ENCODE data around the gene GALNT3. TPM values are rescaled to one million over a fixed set of nuclear protein-coding genes. Genes with fewer than 3 reads are reported as not detected.

GALNT3 gene
- total RNA-seq, 4 donors from 2014 or later = 17.2 to 230 (median 52.7) TPM

DNA sequence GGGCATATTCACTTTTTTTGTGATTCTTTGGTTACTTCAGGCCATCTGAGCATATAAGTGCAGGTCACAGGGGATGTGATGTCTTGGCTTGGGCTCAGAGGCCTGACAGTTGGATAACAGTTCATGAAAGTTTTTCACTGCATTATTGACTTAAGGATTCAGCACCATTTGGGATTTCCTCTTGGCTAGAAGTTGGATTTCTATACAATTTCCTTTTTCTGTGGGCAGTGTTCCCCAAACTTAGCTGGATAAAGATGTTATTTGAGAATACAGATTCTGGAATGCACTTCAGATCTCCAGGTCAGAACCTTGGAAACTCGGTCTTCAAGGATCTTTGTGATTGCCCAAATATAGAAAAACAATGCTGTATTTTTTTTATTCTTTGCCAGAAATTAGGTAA is 78.0 kb downstream of the GALNT3 start:
- no peak for DNase-seq
- Histone ChIP-seq H3K4me1 (no peaks in the 10 kb centered on the region), H3K27me3 (no peaks in the 10 kb centered on the region), H3K9me3 (no peaks in the 10 kb centered on the region), H3K4me3 (no peak overlapping the region), H3K27ac (no peak overlapping the region), H3K36me3 (no peaks in the 10 kb centered on the region)
- in situ Hi-C loops (cut with MboI; ENCODE audit: low pct_ligation_motif_present in 1 of 4, low pct_unique_long_range_greater_than_20kb in 1 of 4, low sequenced_read_pairs in 3 of 4) = no loop called here
- WGBS, 2 donors (ENCODE audit: low coverage in 1 of 2) = 77 to 80% methylated on average over 1 of the region's 1 CpG
- intact Hi-C loops (cut with DNase I; ENCODE audit: low total_unique reads) = no loop called here
- TF ChIP-seq POLR2A (IDR thresholded peaks at IDR 0.05) (no peak), POLR2AphosphoS5 (IDR thresholded peaks at IDR 0.05) (no peak), EP300 (IDR thresholded peaks at IDR 0.05; ENCODE audit: low read depth) (no peak)
- TF ChIP-seq, protein P1, sequence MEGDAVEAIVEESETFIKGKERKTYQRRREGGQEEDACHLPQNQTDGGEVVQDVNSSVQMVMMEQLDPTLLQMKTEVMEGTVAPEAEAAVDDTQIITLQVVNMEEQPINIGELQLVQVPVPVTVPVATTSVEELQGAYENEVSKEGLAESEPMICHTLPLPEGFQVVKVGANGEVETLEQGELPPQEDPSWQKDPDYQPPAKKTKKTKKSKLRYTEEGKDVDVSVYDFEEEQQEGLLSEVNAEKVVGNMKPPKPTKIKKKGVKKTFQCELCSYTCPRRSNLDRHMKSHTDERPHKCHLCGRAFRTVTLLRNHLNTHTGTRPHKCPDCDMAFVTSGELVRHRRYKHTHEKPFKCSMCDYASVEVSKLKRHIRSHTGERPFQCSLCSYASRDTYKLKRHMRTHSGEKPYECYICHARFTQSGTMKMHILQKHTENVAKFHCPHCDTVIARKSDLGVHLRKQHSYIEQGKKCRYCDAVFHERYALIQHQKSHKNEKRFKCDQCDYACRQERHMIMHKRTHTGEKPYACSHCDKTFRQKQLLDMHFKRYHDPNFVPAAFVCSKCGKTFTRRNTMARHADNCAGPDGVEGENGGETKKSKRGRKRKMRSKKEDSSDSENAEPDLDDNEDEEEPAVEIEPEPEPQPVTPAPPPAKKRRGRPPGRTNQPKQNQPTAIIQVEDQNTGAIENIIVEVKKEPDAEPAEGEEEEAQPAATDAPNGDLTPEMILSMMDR (IDR thresholded peaks at IDR 0.05) = no peak

DNA sequence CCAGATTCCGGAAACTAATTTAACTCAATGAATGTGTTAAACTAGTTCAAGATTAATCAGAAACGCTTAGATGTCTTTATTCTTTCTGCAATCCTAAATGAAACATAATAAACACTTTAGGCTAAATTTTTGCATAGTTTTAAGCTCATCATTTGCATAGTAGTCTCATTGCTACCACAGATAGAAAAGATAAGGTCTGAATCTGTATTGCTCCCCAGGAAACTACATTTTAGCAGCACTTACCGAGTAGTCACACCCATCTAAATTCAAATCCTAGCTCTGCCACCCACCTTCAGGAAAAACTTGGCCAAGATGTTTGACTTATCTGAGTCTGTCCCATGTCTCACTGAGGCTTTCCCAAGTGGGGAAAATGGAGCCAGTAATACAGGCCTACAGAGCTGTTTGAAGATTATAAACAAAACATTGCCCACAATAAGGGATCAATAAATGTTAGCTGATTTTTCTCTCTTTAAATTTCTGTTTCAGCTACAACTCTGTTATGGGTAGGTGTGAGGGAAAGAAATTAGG is 87.0 kb downstream of the GALNT3 start:
- TF ChIP-seq EP300 (IDR thresholded peaks at IDR 0.05; ENCODE audit: low read depth) = no peak
- TF ChIP-seq, protein P1 (IDR thresholded peaks at IDR 0.05) = no peak
- TF ChIP-seq POLR2AphosphoS5 (IDR thresholded peaks at IDR 0.05) = no peak
- TF ChIP-seq POLR2A (IDR thresholded peaks at IDR 0.05) = no peak
- in situ Hi-C loops (cut with MboI; ENCODE audit: low pct_ligation_motif_present in 1 of 4, low pct_unique_long_range_greater_than_20kb in 1 of 4, low sequenced_read_pairs in 3 of 4) (no loop called here), intact Hi-C loops (cut with DNase I; ENCODE audit: low total_unique reads) (no loop called here)

DNA sequence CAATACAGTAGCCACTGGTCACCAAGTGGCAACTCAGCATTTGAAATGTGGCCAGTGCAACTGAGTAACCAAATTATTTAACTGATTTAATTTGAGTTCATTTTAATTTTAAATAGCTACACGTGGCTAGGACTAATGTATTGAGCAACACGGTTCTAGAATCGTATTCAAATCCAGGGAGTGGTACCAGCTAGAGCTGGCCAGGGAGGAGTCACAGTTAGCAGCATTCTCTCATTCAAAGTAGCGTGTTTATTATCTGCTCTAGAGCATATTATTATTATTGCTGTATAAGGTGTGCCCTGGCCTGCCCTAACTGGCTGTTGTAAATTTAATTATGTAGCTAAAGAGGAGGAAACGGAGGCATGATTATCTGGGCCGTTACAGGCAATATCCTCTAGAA is 92.9 kb downstream of the GALNT3 start:
- Histone ChIP-seq H3K4me1 (peaks cover 0 to 4% (median 0%) of the 10 kb centered on the region in 4 donors), H3K4me3 (no peak overlapping the region), H3K9me3 (no peaks in the 10 kb centered on the region), H3K36me3 (no peaks in the 10 kb centered on the region), H3K27me3 (no peaks in the 10 kb centered on the region), H3K27ac (no peak overlapping the region)
- TF ChIP-seq, protein P1 (IDR thresholded peaks at IDR 0.05) = no peak
- TF ChIP-seq POLR2A (IDR thresholded peaks at IDR 0.05) (no peak), POLR2AphosphoS5 (IDR thresholded peaks at IDR 0.05) (no peak), EP300 (IDR thresholded peaks at IDR 0.05; ENCODE audit: low read depth) (no peak)
- no peak for DNase-seq
- intact Hi-C loops (cut with DNase I; ENCODE audit: low total_unique reads) (no loop called here), in situ Hi-C loops (cut with MboI; ENCODE audit: low pct_ligation_motif_present in 1 of 4, low pct_unique_long_range_greater_than_20kb in 1 of 4, low sequenced_read_pairs in 3 of 4) (no loop called here)
- 54 to 56% methylated on average over 6 of the region's 6 CpGs for WGBS, 2 donors (ENCODE audit: low coverage in 1 of 2)

More for the DNA sequence above, 87.0 kb downstream of the GALNT3 start:
- no peaks in the 10 kb centered on the region for H3K36me3 ChIP-seq
- no peaks in the 10 kb centered on the region for H3K4me1 ChIP-seq
- no peak for DNase-seq
- no peak overlapping the region for H3K27ac ChIP-seq
- no peak overlapping the region for H3K4me3 ChIP-seq
- WGBS, 2 donors (ENCODE audit: low coverage in 1 of 2) = 85 to 92% methylated on average over 3 of the region's 3 CpGs
- H3K9me3 ChIP-seq = no peaks in the 10 kb centered on the region
- no peaks in the 10 kb centered on the region for H3K27me3 ChIP-seq

DNA sequence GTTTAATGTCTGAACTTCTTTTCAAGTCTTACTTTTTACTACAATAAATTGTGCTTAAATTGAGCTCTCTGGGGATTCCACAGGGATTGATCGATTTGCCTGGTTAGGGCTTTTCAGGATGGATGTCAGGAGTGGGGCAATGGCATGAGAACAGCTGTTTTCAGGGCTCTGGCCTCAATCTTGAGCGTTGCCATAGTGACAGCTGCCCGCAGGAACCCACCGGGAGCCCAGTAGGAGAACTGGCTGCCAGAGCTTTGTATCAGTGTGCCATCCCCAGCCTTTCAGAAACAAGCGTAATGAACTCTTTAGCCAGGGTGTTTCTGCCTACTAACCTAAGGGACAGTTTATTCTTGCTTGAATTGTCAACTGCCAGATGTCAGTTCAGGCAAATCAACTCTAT is 93.5 kb downstream of the GALNT3 start:
- Histone ChIP-seq H3K27me3 (no peaks in the 10 kb centered on the region), H3K4me3 (no peak overlapping the region), H3K9me3 (no peaks in the 10 kb centered on the region), H3K4me1 (peaks cover 0 to 4% (median 0%) of the 10 kb centered on the region in 4 donors), H3K36me3 (no peaks in the 10 kb centered on the region), H3K27ac (no peak overlapping the region)
- intact Hi-C loops (cut with DNase I; ENCODE audit: low total_unique reads) = no loop called here
- WGBS, 2 donors (ENCODE audit: low coverage in 1 of 2) = 71 to 72% methylated on average over 4 to 5 of the region's 5 CpGs
- DNase-seq = no peak
- in situ Hi-C loops (cut with MboI; ENCODE audit: low pct_ligation_motif_present in 1 of 4, low pct_unique_long_range_greater_than_20kb in 1 of 4, low sequenced_read_pairs in 3 of 4) = no loop called here
- TF ChIP-seq EP300 (IDR thresholded peaks at IDR 0.05; ENCODE audit: low read depth) (no peak), POLR2A (IDR thresholded peaks at IDR 0.05) (no peak), POLR2AphosphoS5 (IDR thresholded peaks at IDR 0.05) (no peak)
- TF ChIP-seq, protein P1 (IDR thresholded peaks at IDR 0.05) = no peak
